NCI-H2081 treated with DMSO at 0.1 percent for 48 hours (cell line): Measurements from ENCODE around the gene H2AZ2.
"Not testable (repeated sequence)": the region's sequence is repeated elsewhere in the genome, so short reads cannot be mapped to it uniquely, and the experiment has no call there.

Experiments
- DNase-seq: peaks from one replicate; lab custom pipeline; 2025; lab: John Stamatoyannopoulos, UW

H2AZ2 gene

GRCh38 chr7:44847920-44848634 lies at the start of gene H2AZ2:
TSS of gene H2AZ2 (minus strand) at chr7:44848087. CDS start at chr7:44847971, 116 bp downstream.
- peak; percentile 99 for DNase-seq

- DNase-seq, result no peak
These were observed 49.4 kb upstream of the H2AZ2 start for GRCh38 chr7:44897309-44897708.

GRCh38 chr7:44894888-44895580 lies 47.1 kb upstream of the H2AZ2 start:
- no peak for DNase-seq

GRCh38 chr7:44893710-44894234 lies 45.9 kb upstream of the H2AZ2 start:
- DNase-seq, result no peak

GRCh38 chr7:44891791-44892190 lies 43.9 kb upstream of the H2AZ2 start:
- no peak for DNase-seq

- no peak for DNase-seq
These were observed 43.5 kb upstream of the H2AZ2 start for GRCh38 chr7:44891372-44891771.

GRCh38 chr7:44889086-44889781 lies 41.3 kb upstream of the H2AZ2 start:
- DNase-seq, result no peak

GRCh38 chr7:44887293-44887692 lies 39.4 kb upstream of the H2AZ2 start:
- no peak for DNase-seq

GRCh38 chr7:44885394-44886317 lies 37.8 kb upstream of the H2AZ2 start, which contains the start of gene PURB:
TSS of gene PURB (minus strand) at chr7:44885530. CDS start at chr7:44885348, 182 bp downstream.
- peak; percentile 71 for DNase-seq

GRCh38 chr7:44884621-44885393 lies 36.9 kb upstream of the H2AZ2 start:
- DNase-seq, result no peak

GRCh38 chr7:44883961-44884620 lies 36.2 kb upstream of the H2AZ2 start:
- no peak for DNase-seq

GRCh38 chr7:44882899-44883298 lies 35.0 kb upstream of the H2AZ2 start:
- DNase-seq, result no peak

GRCh38 chr7:44881610-44882009 lies 33.7 kb upstream of the H2AZ2 start:
- no peak for DNase-seq

GRCh38 chr7:44881066-44881600 lies 33.2 kb upstream of the H2AZ2 start:
- no peak for DNase-seq

- no peak for DNase-seq
These were observed 32.6 kb upstream of the H2AZ2 start for GRCh38 chr7:44880317-44881018.

GRCh38 chr7:44876393-44876792 lies 28.5 kb upstream of the H2AZ2 start:
- DNase-seq, result no peak

GRCh38 chr7:44875241-44875640 lies 27.4 kb upstream of the H2AZ2 start:
- no peak for DNase-seq

GRCh38 chr7:44872787-44873186 lies 24.9 kb upstream of the H2AZ2 start:
- DNase-seq, result no peak

- DNase-seq, result not testable (repeated sequence)
These were observed 24.0 kb upstream of the H2AZ2 start for GRCh38 chr7:44871918-44872317.
